GM21619 (cell line): ENCODE measurements around the gene GRIK3.

Experiments
- ATAC-seq: cut with Tn5 transposase; IDR thresholded peaks from one replicate; pipeline ENCODE4 v1.9.1; 2021; ENCODE audit not compliant: unreplicated experiment

The GRIK3 gene

GRCh38 chr1:36859926-36860325 is 174.4 kb downstream of the GRIK3 start:
- no peak for ATAC-seq

DNA sequence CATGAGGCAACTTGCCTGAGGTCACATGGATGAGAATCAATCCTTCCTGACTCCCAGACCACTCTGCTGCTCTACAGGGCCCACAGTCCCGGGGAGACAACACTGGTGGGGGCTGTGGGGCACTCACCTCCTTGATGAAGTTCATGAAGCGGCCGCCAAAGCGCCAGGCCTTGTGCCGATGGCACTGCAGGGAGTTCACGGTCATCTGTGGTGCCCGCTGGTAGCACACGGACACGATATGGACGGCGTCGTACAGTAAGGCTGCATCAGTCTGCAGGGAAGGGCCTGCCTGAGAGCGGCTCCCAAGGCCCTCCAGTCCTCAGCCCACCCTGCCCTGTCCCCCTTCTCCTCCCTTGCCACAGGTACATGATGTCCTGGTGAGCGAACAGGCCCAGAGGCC is 175.3 kb downstream of the GRIK3 start:
- ATAC-seq, result no peak

- no peak for ATAC-seq
These were observed 175.8 kb downstream of the GRIK3 start for GRCh38 chr1:36858553-36858952.

- ATAC-seq, result no peak
These were observed 176.6 kb downstream of the GRIK3 start for GRCh38 chr1:36857754-36858153.

GRCh38 chr1:36855699-36856494 is 178.4 kb downstream of the GRIK3 start:
- no peak for ATAC-seq

GRCh38 chr1:36853638-36854037 is 180.7 kb downstream of the GRIK3 start:
- no peak for ATAC-seq

GRCh38 chr1:36852586-36852985 is 181.7 kb downstream of the GRIK3 start:
- no peak for ATAC-seq

DNA sequence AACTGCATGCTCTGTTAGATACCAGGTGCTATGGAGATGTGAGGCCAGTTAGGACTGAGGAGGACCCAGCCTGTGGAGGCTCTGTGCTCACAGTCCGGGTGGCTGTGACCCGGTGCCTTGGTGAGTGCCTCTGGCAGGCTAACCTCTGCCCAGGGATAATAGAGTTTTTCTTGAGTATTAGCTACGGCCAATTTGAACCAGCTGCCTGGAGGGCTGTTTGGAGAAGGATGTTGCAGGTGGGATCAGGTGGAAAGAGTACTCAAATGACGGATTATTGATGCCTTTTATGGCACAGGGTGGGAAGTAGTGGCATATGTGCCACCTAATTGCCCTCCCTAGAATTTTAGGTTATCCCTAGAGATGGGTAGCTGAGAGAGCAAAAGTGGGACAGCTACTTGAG is 182.7 kb downstream of the GRIK3 start:
- ATAC-seq, result no peak

- ATAC-seq, result no peak
These were observed 183.2 kb downstream of the GRIK3 start for GRCh38 chr1:36851087-36851486.

- no peak for ATAC-seq
These were observed 184.4 kb downstream of the GRIK3 start for GRCh38 chr1:36849956-36850355.

DNA sequence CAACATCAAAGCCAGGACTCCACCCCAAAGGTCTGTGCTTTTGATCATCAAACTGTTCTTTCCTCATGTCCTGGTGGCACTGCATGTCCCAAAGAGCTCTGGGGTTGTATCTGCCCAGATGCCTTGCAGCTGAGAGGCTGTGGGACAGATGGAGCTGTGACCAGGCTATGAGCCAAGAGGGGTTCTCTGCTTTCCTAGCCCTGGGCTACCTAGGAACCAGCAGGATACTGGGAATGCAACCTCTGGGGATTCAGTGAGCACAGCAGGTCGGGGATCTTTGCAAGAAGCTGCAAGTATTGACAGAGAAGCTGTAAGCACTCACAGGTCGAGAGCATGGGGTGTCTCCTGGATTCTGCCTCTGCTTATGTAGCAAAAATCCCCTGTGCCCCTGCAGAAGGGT is 186.6 kb downstream of the GRIK3 start:
- ATAC-seq, result no peak

- ATAC-seq, result no peak
These were observed 187.1 kb downstream of the GRIK3 start for GRCh38 chr1:36847186-36847585.

DNA sequence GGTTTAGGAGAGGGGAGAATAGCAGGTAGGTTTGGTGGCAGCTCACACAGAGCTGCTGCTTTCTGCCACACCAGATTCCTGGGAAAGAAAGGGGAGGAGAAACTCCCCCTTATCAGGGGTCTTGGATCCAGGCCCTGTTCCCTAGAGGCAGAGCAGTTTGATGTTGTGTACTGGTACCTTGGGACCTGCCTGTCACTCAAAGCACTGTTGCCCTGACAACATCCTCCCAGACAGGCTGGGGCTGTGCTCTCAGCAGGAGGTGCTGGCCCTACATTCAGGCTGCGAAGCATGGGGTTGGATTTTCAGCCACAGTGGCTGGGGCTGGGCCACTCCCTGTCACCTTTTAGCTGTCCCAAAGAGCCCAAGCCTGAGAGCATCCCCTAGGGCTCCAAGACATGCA is 188.0 kb downstream of the GRIK3 start:
- ATAC-seq, result no peak

DNA sequence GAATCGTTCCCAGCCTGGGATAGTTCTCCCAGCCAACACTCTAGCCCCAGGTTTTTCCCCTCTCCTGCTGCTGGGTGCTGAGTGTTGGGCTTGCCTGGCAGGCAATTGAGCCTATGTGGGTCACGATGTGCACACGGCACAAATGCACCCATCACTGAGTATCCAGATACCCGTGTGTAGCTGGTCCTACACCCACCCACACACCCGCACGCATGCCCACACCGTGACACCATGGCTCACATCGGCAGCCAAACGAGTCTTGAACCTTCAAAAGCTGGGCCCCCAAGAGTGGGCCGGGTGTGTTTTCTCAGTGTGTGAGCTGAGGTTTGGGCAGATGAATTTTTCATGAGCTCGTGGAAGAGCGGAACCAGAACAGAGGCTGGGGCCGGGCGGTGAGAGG is 188.5 kb downstream of the GRIK3 start:
- ATAC-seq, result no peak

DNA sequence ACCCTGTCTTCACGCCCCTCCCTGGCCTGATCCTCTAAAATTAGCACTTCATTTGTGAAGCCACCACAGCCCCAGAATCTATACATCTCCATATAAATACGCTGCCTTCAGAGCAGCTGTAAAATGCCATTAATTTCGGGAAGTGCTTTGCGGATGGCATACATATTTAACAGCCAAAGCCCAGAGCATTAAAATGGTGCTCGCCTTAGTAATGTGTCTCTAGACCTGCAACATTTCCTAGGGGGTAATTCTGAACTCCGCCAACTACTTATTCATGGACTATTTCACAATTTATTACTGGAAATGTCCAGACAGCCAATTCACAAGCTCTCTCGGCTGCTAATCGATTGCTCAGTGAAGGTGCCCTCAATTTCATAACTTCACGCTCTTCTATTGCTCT is 189.4 kb downstream of the GRIK3 start:
- no peak for ATAC-seq

DNA sequence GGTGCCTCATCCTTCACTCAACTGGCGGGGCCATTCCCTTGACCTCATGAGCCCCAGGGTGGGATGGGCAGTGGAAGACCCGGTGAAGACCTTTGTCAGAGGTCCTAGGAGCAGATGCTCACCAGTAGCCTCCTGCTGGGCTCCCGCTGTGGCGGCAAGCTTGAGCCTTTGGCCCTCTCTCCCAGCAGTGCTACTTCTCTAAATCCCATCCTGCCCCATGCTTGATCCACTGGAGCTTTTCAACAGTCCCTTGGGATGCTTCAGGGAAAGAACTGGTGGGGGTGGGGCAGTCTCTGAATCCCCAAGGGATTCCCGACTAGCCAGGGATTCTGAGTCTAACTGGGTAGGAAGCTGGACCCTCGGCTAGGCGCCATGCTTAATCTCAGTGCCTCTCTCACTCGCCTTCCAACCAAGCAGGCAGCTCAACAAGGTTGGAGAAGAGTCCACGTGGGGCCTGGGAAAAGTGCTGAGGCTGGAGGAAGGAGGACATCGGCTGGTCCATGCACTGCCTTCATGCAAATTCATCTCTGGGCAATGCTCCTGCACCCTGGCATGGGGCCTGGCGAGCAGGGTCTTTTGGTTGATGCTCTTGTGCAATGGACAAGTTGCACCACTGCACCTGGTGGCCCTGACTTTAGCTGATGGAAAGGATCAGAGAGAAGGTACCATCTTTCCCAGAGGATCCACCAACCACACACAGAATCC is 190.3 kb downstream of the GRIK3 start:
- ATAC-seq, result no peak

DNA sequence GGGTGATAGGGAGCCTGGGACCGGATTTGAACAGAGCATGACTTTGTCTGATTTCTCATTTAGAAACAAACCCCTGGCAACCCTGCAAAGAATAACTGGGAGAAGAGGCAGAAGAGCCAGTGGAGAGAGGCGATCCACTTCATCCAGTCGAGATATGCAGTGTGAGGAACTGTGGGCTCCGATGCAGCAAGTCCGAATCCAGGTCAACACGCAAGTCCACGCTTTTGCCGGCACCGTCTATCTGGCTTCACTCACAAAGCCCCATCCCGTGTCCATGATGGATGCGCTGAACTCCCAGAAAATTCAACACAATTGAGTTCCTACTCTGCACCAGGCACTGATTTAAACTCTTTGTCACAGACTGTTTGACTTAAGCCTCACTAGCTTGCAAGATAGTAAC is 191.3 kb downstream of the GRIK3 start:
- ATAC-seq, result no peak

DNA sequence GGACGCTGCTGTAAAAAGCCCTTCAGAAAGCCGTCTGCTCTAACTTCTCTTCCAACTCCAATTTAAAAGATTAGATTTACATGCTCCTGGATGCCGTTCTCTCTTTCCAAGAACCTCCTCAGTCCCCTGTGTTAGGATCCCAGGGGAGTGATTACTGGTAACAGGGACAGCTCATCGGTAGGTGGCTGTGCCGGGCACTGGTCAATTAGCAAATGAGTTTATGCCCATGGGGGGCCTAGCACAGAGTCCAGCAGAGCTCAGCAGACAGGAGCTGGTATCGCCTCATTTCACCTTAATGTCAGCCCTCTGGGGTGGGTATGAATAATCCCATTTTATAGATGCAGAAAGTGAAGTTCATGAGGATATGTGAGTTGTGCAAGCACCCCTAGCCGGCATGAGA is 191.9 kb downstream of the GRIK3 start:
- ATAC-seq, result no peak

DNA sequence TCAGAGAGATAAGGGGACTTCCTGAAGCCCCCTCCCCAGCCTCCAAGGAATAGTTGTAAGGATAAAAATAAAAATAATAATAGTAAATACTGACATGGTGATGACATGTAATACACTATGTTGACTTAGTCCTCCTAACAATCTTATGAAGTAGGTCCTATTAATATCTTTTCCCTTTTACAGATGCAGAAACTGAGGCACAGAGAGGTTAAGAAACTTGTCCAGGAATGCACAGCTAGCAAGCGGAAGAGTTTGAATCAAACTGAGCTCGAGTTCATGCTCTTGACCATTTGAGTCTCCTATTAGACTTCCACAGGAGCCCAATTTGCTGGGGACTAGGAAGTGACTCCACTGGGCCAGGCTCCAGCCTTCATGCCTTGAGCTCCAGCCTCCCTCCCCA is 194.8 kb downstream of the GRIK3 start:
- ATAC-seq, result no peak

GRCh38 chr1:36838888-36839287 is 195.4 kb downstream of the GRIK3 start:
- no peak for ATAC-seq

- ATAC-seq, result no peak
These were observed 197.4 kb downstream of the GRIK3 start for GRCh38 chr1:36836916-36837315.

GRCh38 chr1:36836196-36836883 is 198.0 kb downstream of the GRIK3 start:
- ATAC-seq, result no peak
